ENCODE data around the gene ERC1.
A peak's percentile ranks its signal among the peaks of the same experiment; 100 is the strongest.

ERC1 gene

DNA sequence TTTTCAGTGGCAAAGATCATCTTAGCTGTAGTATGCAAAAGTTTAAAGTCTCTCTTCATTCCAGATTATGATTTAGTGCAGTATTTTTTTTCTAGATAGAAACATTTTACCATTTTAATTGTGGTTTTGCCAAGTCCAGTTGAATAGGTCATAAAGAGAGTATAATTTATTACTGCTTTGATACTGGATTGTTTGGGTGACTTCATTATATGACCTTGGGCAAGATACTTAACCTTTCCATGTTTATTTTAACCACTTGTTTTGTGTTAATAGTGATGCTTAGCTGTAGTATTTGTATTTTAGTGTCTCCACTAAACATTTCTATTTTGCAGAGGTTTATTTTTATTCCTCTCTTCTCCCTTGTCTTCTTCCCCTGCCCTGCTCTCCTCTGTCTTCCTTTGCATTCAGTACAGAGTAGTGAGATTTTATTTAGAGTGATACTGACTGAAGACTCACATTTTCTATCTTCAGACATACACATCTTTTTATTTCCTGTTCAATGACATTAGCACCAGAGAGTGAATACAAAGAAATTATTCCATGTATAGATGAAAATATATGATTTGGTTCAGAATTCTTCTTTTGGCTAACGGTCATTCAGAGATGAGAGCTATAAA, 215.2 kb downstream of the ERC1 start (continued):
- TF ChIP-seq ZBTB21 (tag by site-specific recombination; IDR thresholded peaks at IDR 0.05), result peak; percentile 75
- TF ChIP-seq, protein P1, sequence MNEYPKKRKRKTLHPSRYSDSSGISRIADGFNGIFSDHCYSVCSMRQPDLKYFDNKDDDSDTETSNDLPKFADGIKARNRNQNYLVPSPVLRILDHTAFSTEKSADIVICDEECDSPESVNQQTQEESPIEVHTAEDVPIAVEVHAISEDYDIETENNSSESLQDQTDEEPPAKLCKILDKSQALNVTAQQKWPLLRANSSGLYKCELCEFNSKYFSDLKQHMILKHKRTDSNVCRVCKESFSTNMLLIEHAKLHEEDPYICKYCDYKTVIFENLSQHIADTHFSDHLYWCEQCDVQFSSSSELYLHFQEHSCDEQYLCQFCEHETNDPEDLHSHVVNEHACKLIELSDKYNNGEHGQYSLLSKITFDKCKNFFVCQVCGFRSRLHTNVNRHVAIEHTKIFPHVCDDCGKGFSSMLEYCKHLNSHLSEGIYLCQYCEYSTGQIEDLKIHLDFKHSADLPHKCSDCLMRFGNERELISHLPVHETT (tag by site-specific recombination; IDR thresholded peaks at IDR 0.05), result peak; percentile 93
- TF ChIP-seq ZNF670 (tag by site-specific recombination; IDR thresholded peaks at IDR 0.05; ENCODE audit: low read depth), result no peak
- TF ChIP-seq, protein P2, sequence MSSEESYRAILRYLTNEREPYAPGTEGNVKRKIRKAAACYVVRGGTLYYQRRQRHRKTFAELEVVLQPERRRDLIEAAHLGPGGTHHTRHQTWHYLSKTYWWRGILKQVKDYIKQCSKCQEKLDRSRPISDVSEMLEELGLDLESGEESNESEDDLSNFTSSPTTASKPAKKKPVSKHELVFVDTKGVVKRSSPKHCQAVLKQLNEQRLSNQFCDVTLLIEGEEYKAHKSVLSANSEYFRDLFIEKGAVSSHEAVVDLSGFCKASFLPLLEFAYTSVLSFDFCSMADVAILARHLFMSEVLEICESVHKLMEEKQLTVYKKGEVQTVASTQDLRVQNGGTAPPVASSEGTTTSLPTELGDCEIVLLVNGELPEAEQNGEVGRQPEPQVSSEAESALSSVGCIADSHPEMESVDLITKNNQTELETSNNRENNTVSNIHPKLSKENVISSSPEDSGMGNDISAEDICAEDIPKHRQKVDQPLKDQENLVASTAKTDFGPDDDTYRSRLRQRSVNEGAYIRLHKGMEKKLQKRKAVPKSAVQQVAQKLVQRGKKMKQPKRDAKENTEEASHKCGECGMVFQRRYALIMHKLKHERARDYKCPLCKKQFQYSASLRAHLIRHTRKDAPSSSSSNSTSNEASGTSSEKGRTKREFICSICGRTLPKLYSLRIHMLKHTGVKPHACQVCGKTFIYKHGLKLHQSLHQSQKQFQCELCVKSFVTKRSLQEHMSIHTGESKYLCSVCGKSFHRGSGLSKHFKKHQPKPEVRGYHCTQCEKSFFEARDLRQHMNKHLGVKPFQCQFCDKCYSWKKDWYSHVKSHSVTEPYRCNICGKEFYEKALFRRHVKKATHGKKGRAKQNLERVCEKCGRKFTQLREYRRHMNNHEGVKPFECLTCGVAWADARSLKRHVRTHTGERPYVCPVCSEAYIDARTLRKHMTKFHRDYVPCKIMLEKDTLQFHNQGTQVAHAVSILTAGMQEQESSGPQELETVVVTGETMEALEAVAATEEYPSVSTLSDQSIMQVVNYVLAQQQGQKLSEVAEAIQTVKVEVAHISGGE (tag by site-specific recombination; conservative IDR thresholded peaks at IDR 0.05; ENCODE audit: low read depth), result no peak
- TF ChIP-seq, protein P3, sequence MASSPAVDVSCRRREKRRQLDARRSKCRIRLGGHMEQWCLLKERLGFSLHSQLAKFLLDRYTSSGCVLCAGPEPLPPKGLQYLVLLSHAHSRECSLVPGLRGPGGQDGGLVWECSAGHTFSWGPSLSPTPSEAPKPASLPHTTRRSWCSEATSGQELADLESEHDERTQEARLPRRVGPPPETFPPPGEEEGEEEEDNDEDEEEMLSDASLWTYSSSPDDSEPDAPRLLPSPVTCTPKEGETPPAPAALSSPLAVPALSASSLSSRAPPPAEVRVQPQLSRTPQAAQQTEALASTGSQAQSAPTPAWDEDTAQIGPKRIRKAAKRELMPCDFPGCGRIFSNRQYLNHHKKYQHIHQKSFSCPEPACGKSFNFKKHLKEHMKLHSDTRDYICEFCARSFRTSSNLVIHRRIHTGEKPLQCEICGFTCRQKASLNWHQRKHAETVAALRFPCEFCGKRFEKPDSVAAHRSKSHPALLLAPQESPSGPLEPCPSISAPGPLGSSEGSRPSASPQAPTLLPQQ (tag by site-specific recombination; IDR thresholded peaks at IDR 0.05), result peak; percentile 97
- TF ChIP-seq ZNF140 (tag by site-specific recombination; IDR thresholded peaks at IDR 0.05), result no peak
- TF ChIP-seq ZBTB48 (tag by site-specific recombination; IDR thresholded peaks at IDR 0.05), result no peak
- no peak for TF ChIP-seq ZNF311 (tag by site-specific recombination; IDR thresholded peaks at IDR 0.05; ENCODE audit: borderline replicate concordance)
- TF ChIP-seq IKZF3 (tag by site-specific recombination; IDR thresholded peaks at IDR 0.05), result peak; percentile 85
- no peak for TF ChIP-seq GLI4 (tag by site-specific recombination; IDR thresholded peaks at IDR 0.05)
- TF ChIP-seq, protein P4, sequence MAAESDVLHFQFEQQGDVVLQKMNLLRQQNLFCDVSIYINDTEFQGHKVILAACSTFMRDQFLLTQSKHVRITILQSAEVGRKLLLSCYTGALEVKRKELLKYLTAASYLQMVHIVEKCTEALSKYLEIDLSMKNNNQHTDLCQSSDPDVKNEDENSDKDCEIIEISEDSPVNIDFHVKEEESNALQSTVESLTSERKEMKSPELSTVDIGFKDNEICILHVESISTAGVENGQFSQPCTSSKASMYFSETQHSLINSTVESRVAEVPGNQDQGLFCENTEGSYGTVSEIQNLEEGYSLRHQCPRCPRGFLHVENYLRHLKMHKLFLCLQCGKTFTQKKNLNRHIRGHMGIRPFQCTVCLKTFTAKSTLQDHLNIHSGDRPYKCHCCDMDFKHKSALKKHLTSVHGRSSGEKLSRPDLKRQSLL (tag by site-specific recombination; IDR thresholded peaks at IDR 0.05), result no peak
- TF ChIP-seq ZNF133 (tag by site-specific recombination; IDR thresholded peaks at IDR 0.05), result no peak
- 0 out of 2 replicates have a peak, but pooled peaks have one; percentile 17 for TF ChIP-seq GFI1B (tag by site-specific recombination; IDR thresholded peaks at IDR 0.05)
- no peak for TF ChIP-seq ZNF433 (tag by site-specific recombination; IDR thresholded peaks at IDR 0.05; ENCODE audit: low read depth)
- peak; percentile 90 for TF ChIP-seq ZFP69B (tag by site-specific recombination; IDR thresholded peaks at IDR 0.05)
- no peak for TF ChIP-seq ZBTB20 (tag by site-specific recombination; IDR thresholded peaks at IDR 0.05)
- TF ChIP-seq ZNF423 (tag by site-specific recombination; IDR thresholded peaks at IDR 0.05), result no peak
- no peak for TF ChIP-seq ZNF664 (tag by site-specific recombination; IDR thresholded peaks at IDR 0.05)
- TF ChIP-seq ZNF2 (tag by site-specific recombination; IDR thresholded peaks at IDR 0.05), result peak; percentile 57
- no peak for TF ChIP-seq ZNF266 (tag by site-specific recombination; IDR thresholded peaks at IDR 0.05; ENCODE audit: low read depth)
- TF ChIP-seq ZIC2 (tag by site-specific recombination; IDR thresholded peaks at IDR 0.05), result no peak
- TF ChIP-seq HOXC10 (CRISPR knock-in tag; IDR thresholded peaks at IDR 0.05), result no peak
- TF ChIP-seq, protein P5, sequence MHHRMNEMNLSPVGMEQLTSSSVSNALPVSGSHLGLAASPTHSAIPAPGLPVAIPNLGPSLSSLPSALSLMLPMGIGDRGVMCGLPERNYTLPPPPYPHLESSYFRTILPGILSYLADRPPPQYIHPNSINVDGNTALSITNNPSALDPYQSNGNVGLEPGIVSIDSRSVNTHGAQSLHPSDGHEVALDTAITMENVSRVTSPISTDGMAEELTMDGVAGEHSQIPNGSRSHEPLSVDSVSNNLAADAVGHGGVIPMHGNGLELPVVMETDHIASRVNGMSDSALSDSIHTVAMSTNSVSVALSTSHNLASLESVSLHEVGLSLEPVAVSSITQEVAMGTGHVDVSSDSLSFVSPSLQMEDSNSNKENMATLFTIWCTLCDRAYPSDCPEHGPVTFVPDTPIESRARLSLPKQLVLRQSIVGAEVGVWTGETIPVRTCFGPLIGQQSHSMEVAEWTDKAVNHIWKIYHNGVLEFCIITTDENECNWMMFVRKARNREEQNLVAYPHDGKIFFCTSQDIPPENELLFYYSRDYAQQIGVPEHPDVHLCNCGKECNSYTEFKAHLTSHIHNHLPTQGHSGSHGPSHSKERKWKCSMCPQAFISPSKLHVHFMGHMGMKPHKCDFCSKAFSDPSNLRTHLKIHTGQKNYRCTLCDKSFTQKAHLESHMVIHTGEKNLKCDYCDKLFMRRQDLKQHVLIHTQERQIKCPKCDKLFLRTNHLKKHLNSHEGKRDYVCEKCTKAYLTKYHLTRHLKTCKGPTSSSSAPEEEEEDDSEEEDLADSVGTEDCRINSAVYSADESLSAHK (tag by site-specific recombination; IDR thresholded peaks at IDR 0.05), result peak; percentile 86
- no peak for TF ChIP-seq ZNF292 (tag by site-specific recombination; IDR thresholded peaks at IDR 0.05; ENCODE audit: borderline replicate concordance, low read depth)
- no peak for TF ChIP-seq ZNF658 (tag by site-specific recombination; IDR thresholded peaks at IDR 0.05)
- no peak for TF ChIP-seq ZNF19 (tag by site-specific recombination; IDR thresholded peaks at IDR 0.05; ENCODE audit: low read depth)
- TF ChIP-seq PRDM1 (tag by site-specific recombination; IDR thresholded peaks at IDR 0.05), result no peak
- TF ChIP-seq ZNF169 (tag by site-specific recombination; IDR thresholded peaks at IDR 0.05), result no peak
- TF ChIP-seq ZNF549 (tag by site-specific recombination; IDR thresholded peaks at IDR 0.05), result no peak
- no peak for TF ChIP-seq ZNF837 (tag by site-specific recombination; IDR thresholded peaks at IDR 0.05)
- TF ChIP-seq, protein P6, sequence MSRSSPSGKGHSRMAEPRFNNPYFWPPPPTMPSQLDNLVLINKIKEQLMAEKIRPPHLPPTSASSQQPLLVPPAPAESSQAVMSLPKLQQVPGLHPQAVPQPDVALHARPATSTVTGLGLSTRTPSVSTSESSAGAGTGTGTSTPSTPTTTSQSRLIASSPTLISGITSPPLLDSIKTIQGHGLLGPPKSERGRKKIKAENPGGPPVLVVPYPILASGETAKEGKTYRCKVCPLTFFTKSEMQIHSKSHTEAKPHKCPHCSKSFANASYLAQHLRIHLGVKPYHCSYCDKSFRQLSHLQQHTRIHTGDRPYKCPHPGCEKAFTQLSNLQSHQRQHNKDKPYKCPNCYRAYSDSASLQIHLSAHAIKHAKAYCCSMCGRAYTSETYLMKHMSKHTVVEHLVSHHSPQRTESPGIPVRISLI (tag by site-specific recombination; IDR thresholded peaks at IDR 0.05), result peak; percentile 76; the same call in 1 of the 2 replicates
